T47D (cell line): ENCODE results near the gene PRPF6.
"Not testable (repeated sequence)": the region's sequence is repeated elsewhere in the genome, so short reads cannot be mapped to it uniquely, and the experiment has no call there.

Source experiments
- DNase-seq, 2 experiments: peaks; one replicate each; pipeline versions ENCODE4 v3.0.0 to v3.0.0-alpha.2; 2011 to 2012; ENCODE audit warnings: low read depth in 1 of 2, low spot score in 1 of 2
- JUND ChIP-seq: IDR thresholded peaks from 2 replicates; pipeline ENCODE4 v1.6.1; 2012; ENCODE audit warnings: low read depth
- in situ Hi-C: cut with HindIII; loops from 2 replicates; pipeline ENCODE4 v1.10.0; 2016; ENCODE audit warnings: low sequenced_read_pairs, low pct_unique_long_range_greater_than_20kb

The PRPF6 gene

GRCh38 chr20:63968136-63968927, 12.6 kb upstream of the PRPF6 start:
- in situ Hi-C loops: no loop called here
- no peak for DNase-seq
- no peak for TF ChIP-seq JUND

DNA sequence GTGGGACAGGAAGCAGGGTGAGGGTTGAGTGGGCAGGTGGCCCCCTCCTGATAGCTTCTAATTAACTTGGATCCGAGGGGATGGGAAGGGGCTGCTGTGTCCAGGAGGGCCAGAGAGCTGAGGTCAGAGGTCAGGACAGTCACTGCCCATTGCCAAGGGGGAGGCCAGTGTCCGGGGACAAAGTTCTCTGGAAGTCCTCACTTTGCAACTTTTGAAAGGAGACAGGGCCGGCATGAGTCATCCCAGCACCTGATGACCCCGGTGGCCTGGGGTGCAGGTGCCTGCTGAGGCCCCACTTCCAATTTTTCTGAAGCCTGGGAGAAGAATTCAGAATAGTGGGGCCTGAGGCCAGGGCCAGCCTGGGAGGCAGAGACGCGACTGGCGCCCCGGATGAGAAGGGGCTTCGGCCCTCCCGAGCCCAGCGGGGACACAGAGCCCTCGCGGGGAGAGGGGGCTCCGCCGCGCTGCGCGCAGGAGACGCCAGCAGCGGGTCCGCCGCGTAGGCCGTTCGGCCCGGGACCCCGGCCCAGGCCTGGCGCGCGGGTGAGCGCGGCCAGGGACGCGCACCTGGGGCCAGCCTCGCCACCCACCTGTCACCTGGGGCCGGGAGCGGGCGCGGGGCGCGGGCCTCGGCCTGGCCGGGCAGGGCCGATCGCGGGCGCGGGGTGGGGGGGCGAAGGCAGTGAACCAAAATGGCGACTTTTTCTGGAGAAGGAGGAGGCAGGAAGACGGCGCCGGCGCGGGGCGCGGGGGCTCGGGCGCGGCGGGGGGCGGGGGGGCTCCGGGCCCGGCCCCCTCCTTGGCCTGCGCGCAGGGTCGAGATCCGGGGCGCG, 11.8 kb upstream of the PRPF6 start:
- TF ChIP-seq JUND: no peak

DNA sequence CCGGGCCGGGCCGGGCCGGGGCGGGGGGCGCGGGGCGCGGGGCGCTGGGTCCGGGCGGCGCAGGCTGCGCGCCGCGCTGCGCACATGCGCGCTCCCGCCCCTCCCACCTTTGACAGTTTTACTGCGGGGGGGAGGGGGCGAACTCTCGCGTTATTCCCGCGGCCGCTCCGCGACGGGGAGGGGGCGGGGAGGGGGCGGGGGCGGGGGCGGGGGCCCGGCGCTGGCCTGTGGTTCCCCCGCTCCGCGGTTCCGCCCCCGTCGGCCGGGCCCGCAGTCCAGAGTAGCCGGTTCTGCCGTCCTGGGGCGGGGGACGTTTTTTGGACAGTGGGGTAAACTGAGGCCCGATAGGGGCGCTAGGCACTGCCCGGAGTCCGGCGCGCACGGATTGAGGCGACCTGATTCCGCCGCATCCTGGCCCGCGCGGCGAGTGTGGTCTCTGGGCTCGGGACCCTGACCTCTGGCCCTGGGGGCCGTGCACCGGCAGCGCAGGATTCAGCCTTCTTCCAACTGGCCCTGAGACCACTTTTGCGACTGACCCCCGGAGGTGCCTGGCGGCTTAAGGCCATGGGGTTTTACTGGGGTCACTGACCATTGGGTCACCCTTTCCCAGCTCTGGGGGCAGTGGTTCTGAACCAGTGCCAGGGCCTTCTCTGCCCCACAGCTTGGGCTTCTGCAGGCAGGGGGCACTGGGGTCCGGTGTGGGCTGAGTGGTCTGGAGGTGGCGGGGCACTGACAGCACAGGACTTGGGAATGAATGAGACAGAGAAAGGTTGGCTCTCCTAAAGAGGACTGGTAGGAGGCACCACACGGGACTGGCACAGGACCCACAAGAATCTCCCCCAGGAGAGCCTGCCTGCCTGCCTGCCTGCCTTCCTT, 10.9 kb upstream of the PRPF6 start, which contains the start of gene ZNF512B:
Gene ZNF512B (minus strand): TSS at position 93 of the 876 bp plus-strand sequence. CDS start 1,980 bp downstream, outside the sequence.
- in situ Hi-C loops: no loop called here
- peak; percentile 89 to 90 for DNase-seq
- no peak for TF ChIP-seq JUND

More for the DNA sequence above, 11.8 kb upstream of the PRPF6 start:
- in situ Hi-C loops: no loop called here
- DNase-seq: no peak

DNA sequence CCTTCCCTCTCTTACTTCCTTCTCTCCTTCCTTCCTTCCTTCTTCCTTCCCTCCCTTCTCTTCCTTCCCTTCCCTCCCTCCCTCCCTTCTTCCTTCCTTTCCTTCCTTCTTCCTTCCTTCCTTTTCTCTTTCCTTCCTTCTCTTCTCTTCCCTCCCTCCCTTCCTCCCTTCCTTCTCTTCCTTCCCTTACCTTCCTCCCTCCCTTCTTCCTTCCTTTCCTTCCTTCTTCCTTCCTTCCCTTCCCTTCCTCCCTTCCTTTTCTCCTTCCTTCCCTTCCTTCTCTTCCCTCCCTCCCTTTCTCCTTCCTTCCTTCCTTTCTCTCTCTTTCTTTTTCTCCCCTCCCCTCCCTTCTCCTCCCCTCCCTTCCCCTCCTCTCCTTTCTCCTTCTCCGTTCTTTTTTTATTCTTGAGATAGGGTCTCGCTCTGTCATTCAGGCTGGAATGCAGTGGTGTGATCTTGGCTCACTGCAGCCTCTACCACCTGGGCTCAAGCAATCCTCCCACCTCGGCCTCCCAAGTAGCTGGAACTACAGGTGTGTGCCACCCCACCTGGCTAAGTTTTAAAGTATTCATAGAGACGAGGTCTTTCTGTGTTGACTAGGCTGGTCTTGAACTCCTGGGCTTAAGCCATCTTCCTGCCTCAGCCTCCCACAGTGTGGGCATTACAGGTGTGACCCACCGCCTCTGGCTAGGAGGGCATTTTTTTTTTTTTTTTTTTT, 10.1 kb upstream of the PRPF6 start:
- in situ Hi-C loops: no loop called here
- DNase-seq: no peak
- TF ChIP-seq JUND: no peak

- in situ Hi-C loops, DNase-seq: not testable (repeated sequence)
Measured at GRCh38 chr20:63971960-63972311, 9.0 kb upstream of the PRPF6 start.

GRCh38 chr20:63972312-63973159, 8.4 kb upstream of the PRPF6 start:
- no peak for DNase-seq

DNA sequence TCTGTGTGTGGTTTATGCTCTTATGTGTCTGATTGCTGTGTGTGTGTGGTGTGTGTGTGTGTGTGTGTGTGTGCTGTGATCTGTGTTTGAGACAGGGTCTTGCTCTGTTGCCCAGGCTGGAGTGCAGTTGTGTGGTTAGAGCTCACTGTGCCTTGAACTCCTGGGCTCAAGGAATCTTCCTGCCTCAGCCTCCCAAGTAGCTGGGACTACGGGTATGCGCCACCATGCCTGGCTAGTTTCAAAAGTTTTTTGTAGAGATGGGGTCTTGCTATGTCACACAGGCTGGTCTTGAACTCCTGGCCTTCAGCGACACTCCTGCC, 7.8 kb upstream of the PRPF6 start:
- DNase-seq: no peak
- TF ChIP-seq JUND: no peak
- in situ Hi-C loops: no loop called here

More at GRCh38 chr20:63972312-63973159, 8.4 kb upstream of the PRPF6 start:
- in situ Hi-C loops: no loop called here
- no peak for TF ChIP-seq JUND

GRCh38 chr20:63973636-63974401, 7.1 kb upstream of the PRPF6 start:
- in situ Hi-C loops: no loop called here
- DNase-seq: peak; percentile 89 to 94
- no peak for TF ChIP-seq JUND

- in situ Hi-C loops: no loop called here
- no peak for TF ChIP-seq JUND
- peak; percentile 4 to 57 for DNase-seq
Measured at GRCh38 chr20:63974402-63975200, 6.3 kb upstream of the PRPF6 start.

- in situ Hi-C loops, DNase-seq: not testable (repeated sequence)
Measured at GRCh38 chr20:63976511-63976910, 4.4 kb upstream of the PRPF6 start.
